Measurements from ENCODE around the gene APBA1. TPM values are rescaled to one million over a fixed set of nuclear protein-coding genes. Genes with fewer than 3 reads are reported as not detected.
"Not testable (repeated sequence)": the region's sequence is repeated elsewhere in the genome, so short reads cannot be mapped to it uniquely, and the experiment has no call there.

Gene APBA1
- total and polyA plus RNA-seq, 2 of the 4 experiments (the other 2 are of a cell fraction) = 3.8 to 5.1 TPM

GRCh38 chr9:69599232-69599971 is 72.8 kb downstream of the APBA1 start (continued):
- TF ChIP-seq MXI1 (IDR thresholded peaks at IDR 0.05; ENCODE audit: borderline replicate concordance, low read depth, low read length) = no peak

GRCh38 chr9:69596906-69597305 is 75.3 kb downstream of the APBA1 start:
- H2BK20ac ChIP-seq (ENCODE audit: low read depth, low read length); in situ Hi-C loops (cut with MboI; ENCODE audit: low sequenced_read_pairs); DNase-seq: not testable (repeated sequence)

More at GRCh38 chr9:69596906-69597305, 75.3 kb downstream of the APBA1 start:
- whole genome bisulfite sequencing, 2 experiments (ENCODE audit: extremely low coverage in 2 of 2, insufficient read length in 1 of 2) = no CpG with 5 or more reads among the region's 1 CpG
- CTCF ChIA-PET; BruUV-seq (replicated peaks); H2AK5ac ChIP-seq (ENCODE audit: low read depth, low read length); H3K4me2 ChIP-seq (ENCODE audit: low read depth, low read length); H3K4me1 ChIP-seq (ENCODE audit: control insufficient read depth, insufficient read depth, low read length); H3K9ac ChIP-seq (ENCODE audit: low read depth, low read length); H3K9me1 ChIP-seq (ENCODE audit: insufficient read depth, low read length); H3K56ac ChIP-seq (ENCODE audit: extremely low read depth, insufficient read depth, low read length); H3K27ac ChIP-seq (ENCODE audit: insufficient read depth, low read length); H4K91ac ChIP-seq (ENCODE audit: insufficient read depth, low read depth, low read length); POLR2A ChIA-PET (ENCODE audit: unreplicated experiment); H3K18ac ChIP-seq (ENCODE audit: low read depth, low read length); H4K8ac ChIP-seq (ENCODE audit: low read depth in 2 of 2, low read length in 2 of 2); intact Hi-C loops (cut with micrococcal nuclease); H2BK15ac ChIP-seq (ENCODE audit: low read depth, low read length); H3K9me3 ChIP-seq (ENCODE audit: control insufficient read depth, insufficient read depth, low read length); H3K36me3 ChIP-seq (ENCODE audit: control insufficient read depth, insufficient read depth, low read length); H3K27me3 ChIP-seq (ENCODE audit: control insufficient read depth, insufficient read depth, low read length); dilution Hi-C loops (cut with HindIII; ENCODE audit: low sequenced_read_pairs, unreplicated experiment); H3K14ac ChIP-seq (replicated peaks; ENCODE audit: low read depth, low read length); H2BK120ac ChIP-seq (ENCODE audit: low read depth, low read length); H3K79me1 ChIP-seq (ENCODE audit: low read depth in 1 of 2, low read length in 2 of 2); H2BK5ac ChIP-seq (ENCODE audit: low read depth, low read length, poor library complexity, severe bottlenecking); H3K4me3 ChIP-seq (ENCODE audit: insufficient read depth, low read depth, low read length); H4K5ac ChIP-seq (ENCODE audit: low read depth, low read length); H3K4ac ChIP-seq (ENCODE audit: low read depth, low read length); H4K20me1 ChIP-seq (ENCODE audit: insufficient read depth, low read length); H3K23ac ChIP-seq (ENCODE audit: low read depth, low read length); H2AFZ ChIP-seq (replicated peaks; ENCODE audit: low read length, poor library complexity); ATAC-seq (ENCODE audit: low read depth); H2AK9ac ChIP-seq (replicated peaks; ENCODE audit: low read depth, low read length, poor library complexity): not testable (repeated sequence)

Measured in IMR-90 (cell line).